Caco-2 (cell line): ENCODE results near the gene MTCL3.

Source experiments
- BruUV-seq: library from RNA; stranded (reverse); fragments of 400-500 nt; replicated peaks from 2 replicates; lab custom pipeline; 2021; lab: Mats Ljungman, UMichigan
- CTCF ChIA-PET: fragments of 300-600 bp; sonication (Branson Sonifier 250); formaldehyde crosslinking; loops from one replicate; lab custom pipeline; 2022; ENCODE audit warnings: antibody characterized with exemption; lab: Charles Lee
- POLR2A ChIA-PET: fragments of 300-600 bp; sonication (Branson Sonifier 250); formaldehyde crosslinking; loops from one replicate; lab custom pipeline; 2022; ENCODE audit warnings: antibody characterized with exemption; lab: Charles Lee
- DNase-seq, 2 experiments: peaks; one replicate each; pipeline versions ENCODE4 v3.0.0 to v3.0.0-alpha.2; 2020 to 2022
- H3K27me3 ChIP-seq: replicated peaks from 2 replicates; pipeline ENCODE4 v1.6.0; 2011; ENCODE audit warnings: low read length; ENCODE audit not compliant: control insufficient read depth, insufficient read depth
- H3K36me3 ChIP-seq: 2 replicates; pipeline ENCODE4 v1.5.1; 2011; ENCODE audit warnings: low read length; ENCODE audit not compliant: control insufficient read depth, insufficient read depth
- H3K4me1 ChIP-seq: fragments of 250-450 bp; sonication (Bioruptor Pico); 2 replicates; pipeline ENCODE4 v1.5.1; 2020; ENCODE audit warnings: mild to moderate bottlenecking
- H3K4me3 ChIP-seq: 2 replicates; pipeline ENCODE4 v1.5.1; 2011; ENCODE audit warnings: low read depth, mild to moderate bottlenecking, control low read depth, low read length
- H3K9me3 ChIP-seq: fragments of 250-450 bp; sonication (Bioruptor Pico); 2 replicates; pipeline ENCODE4 v1.5.1; 2020; ENCODE audit warnings: mild to moderate bottlenecking, moderate library complexity
- H3K27ac Mint-ChIP-seq: one replicate; pipeline ENCODE4 v1.8.0; 2022; ENCODE audit warnings: mixed read lengths; ENCODE audit not compliant: unreplicated experiment
- H3K27me3 Mint-ChIP-seq: one replicate; pipeline ENCODE4 v1.8.0; 2022; ENCODE audit warnings: mixed read lengths; ENCODE audit not compliant: insufficient read depth, unreplicated experiment
- H3K36me3 Mint-ChIP-seq: one replicate; pipeline ENCODE4 v1.8.0; 2022; ENCODE audit warnings: mild to moderate bottlenecking, mixed read lengths; ENCODE audit not compliant: insufficient read depth, unreplicated experiment
- H3K4me1 Mint-ChIP-seq: one replicate; pipeline ENCODE4 v1.8.0; 2022; ENCODE audit warnings: low read depth, mixed read lengths; ENCODE audit not compliant: unreplicated experiment
- H3K4me3 Mint-ChIP-seq: one replicate; pipeline ENCODE4 v1.8.0; 2022; ENCODE audit warnings: mild to moderate bottlenecking, moderate library complexity, mixed read lengths; ENCODE audit not compliant: unreplicated experiment
- H3K9me3 Mint-ChIP-seq: one replicate; pipeline ENCODE4 v1.8.0; 2022; ENCODE audit warnings: mixed read lengths; ENCODE audit not compliant: unreplicated experiment
- intact Hi-C: fragments of 100-400 bp; cut with micrococcal nuclease; formaldehyde crosslinking; loops from one replicate; pipeline ENCODE4 v1.10.0; 2022; ENCODE audit not compliant: unreplicated experiment
- TF ChIP-seq, protein P1 (sequence below), 2 experiments: fragments of 200-600 bp in 1 of 2; IDR thresholded peaks; 1 replicate in 1 of 2; 2 replicates in 1 of 2; pipeline versions ENCODE4 v1.5.1 to v1.8.0; 2011 to 2022; ENCODE audit warnings: antibody characterized with exemption in 1 of 2, control low read depth in 1 of 2, inconsistent platforms in 1 of 2, low read depth in 1 of 2, low read length in 1 of 2, mild to moderate bottlenecking in 1 of 2, moderate library complexity in 1 of 2; ENCODE audit not compliant: insufficient read depth in 1 of 2, severe bottlenecking in 1 of 2, unreplicated experiment in 1 of 2

Gene MTCL3

DNA sequence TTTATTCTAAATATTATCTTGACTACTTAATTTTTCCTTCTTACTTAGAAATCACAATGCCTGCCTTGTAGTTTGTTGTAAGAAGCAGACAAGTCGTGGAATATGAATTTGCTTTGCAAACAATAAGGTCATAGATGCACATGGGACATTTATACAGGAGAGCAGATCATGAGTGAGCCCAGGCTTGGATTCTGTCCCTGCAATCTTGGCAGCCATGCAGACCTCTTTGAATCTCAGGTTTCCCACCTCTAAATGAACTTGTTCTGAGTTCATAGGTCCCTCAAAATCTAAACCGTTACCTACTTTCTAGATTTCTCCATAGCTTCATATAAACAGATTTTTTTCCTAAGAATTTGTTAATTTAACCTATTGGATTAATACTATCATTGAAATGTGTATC is 79.4 kb downstream of the MTCL3 start:
- no peaks in the 10 kb centered on the region for H3K4me1 ChIP-seq
- Mint-ChIP-seq H3K36me3 (no peaks in the 10 kb centered on the region), H3K4me1 (no peaks in the 10 kb centered on the region), H3K27ac (no peak overlapping the region), H3K4me3 (no peak overlapping the region), H3K9me3 (no peaks in the 10 kb centered on the region), H3K27me3 (peaks cover 10% of the 10 kb centered on the region)
- no peaks in the 10 kb centered on the region for H3K27me3 ChIP-seq
- BruUV-seq, result no TSS peak
- intact Hi-C loops, result no loop called here
- DNase-seq, result no peak
- CTCF ChIA-PET, result no interaction called here
- H3K36me3 ChIP-seq, result no peaks in the 10 kb centered on the region
- TF ChIP-seq, protein P1, sequence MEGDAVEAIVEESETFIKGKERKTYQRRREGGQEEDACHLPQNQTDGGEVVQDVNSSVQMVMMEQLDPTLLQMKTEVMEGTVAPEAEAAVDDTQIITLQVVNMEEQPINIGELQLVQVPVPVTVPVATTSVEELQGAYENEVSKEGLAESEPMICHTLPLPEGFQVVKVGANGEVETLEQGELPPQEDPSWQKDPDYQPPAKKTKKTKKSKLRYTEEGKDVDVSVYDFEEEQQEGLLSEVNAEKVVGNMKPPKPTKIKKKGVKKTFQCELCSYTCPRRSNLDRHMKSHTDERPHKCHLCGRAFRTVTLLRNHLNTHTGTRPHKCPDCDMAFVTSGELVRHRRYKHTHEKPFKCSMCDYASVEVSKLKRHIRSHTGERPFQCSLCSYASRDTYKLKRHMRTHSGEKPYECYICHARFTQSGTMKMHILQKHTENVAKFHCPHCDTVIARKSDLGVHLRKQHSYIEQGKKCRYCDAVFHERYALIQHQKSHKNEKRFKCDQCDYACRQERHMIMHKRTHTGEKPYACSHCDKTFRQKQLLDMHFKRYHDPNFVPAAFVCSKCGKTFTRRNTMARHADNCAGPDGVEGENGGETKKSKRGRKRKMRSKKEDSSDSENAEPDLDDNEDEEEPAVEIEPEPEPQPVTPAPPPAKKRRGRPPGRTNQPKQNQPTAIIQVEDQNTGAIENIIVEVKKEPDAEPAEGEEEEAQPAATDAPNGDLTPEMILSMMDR (IDR thresholded peaks at IDR 0.05; ENCODE audit: insufficient read depth in 1 of 2, low read depth in 1 of 2, low read length in 1 of 2, severe bottlenecking in 1 of 2, unreplicated experiment in 1 of 2), result no peak
- no peak overlapping the region for H3K4me3 ChIP-seq
- POLR2A ChIA-PET, result no interaction called here
- no peaks in the 10 kb centered on the region for H3K9me3 ChIP-seq

- H3K4me1 ChIP-seq, result no peaks in the 10 kb centered on the region
- Mint-ChIP-seq H3K4me1 (no peaks in the 10 kb centered on the region), H3K36me3 (no peaks in the 10 kb centered on the region), H3K4me3 (no peak overlapping the region), H3K27ac (no peak overlapping the region), H3K27me3 (peaks cover 6% of the 10 kb centered on the region), H3K9me3 (no peaks in the 10 kb centered on the region)
- POLR2A ChIA-PET, result no interaction called here
- CTCF ChIA-PET, result no interaction called here
- intact Hi-C loops, result no loop called here
- no TSS peak for BruUV-seq
- TF ChIP-seq, protein P1 (IDR thresholded peaks at IDR 0.05; ENCODE audit: insufficient read depth in 1 of 2, low read depth in 1 of 2, low read length in 1 of 2, severe bottlenecking in 1 of 2, unreplicated experiment in 1 of 2), result no peak
- H3K27me3 ChIP-seq, result no peaks in the 10 kb centered on the region
- H3K9me3 ChIP-seq, result no peaks in the 10 kb centered on the region
- H3K4me3 ChIP-seq, result no peak overlapping the region
- no peaks in the 10 kb centered on the region for H3K36me3 ChIP-seq
- no peak for DNase-seq
Observed at GRCh38 chr6:127436578-127437110, 82.5 kb downstream of the MTCL3 start.

DNA sequence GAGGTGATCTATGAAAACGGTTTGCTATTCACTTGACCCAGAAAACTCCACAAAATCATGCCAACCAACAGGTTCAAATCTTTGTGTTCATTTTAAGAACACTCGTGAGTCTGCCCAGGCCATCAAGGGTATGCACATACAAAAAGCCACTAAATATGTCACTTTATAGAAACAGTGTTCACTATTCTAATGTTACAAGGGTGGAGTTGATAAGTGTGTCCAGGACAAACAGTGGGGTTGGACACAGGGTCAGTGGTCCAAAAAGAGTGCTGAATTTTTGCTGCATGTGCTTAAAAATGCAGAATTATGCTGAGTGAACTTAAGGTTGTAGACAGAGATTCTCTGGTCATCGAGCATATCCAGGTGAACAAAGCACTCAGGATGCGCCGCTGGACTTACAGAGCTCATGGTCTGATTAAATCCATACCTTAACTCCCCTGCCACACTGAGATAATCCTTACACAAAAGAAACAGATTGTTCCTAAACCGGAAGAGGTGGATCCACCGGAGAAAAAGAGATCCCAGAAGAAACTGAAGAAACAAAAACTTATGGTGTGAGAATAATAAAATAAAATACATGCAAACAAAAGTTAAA is 83.4 kb downstream of the MTCL3 start:
- Histone ChIP-seq H3K27me3 (no peaks in the 10 kb centered on the region), H3K9me3 (no peaks in the 10 kb centered on the region), H3K4me1 (no peaks in the 10 kb centered on the region), H3K36me3 (no peaks in the 10 kb centered on the region), H3K4me3 (no peak overlapping the region)
- Mint-ChIP-seq H3K27me3 (peaks cover 5% of the 10 kb centered on the region), H3K27ac (no peak overlapping the region), H3K9me3 (no peaks in the 10 kb centered on the region), H3K4me3 (no peak overlapping the region), H3K36me3 (no peaks in the 10 kb centered on the region), H3K4me1 (no peaks in the 10 kb centered on the region)
- TF ChIP-seq, protein P1 (IDR thresholded peaks at IDR 0.05; ENCODE audit: insufficient read depth in 1 of 2, low read depth in 1 of 2, low read length in 1 of 2, severe bottlenecking in 1 of 2, unreplicated experiment in 1 of 2), result no peak
- no peak for DNase-seq
- intact Hi-C loops, result no loop called here
- no TSS peak for BruUV-seq
- POLR2A ChIA-PET, result no interaction called here
- CTCF ChIA-PET, result no interaction called here
